Esophagus muscularis mucosa (tissue), 4 donors: ENCODE measurements around the gene PLCH2. TPM values are rescaled to one million over a fixed set of nuclear protein-coding genes. Genes with fewer than 3 reads are reported as not detected.

Experiments used
- DNase-seq: peaks from one replicate; pipeline ENCODE4 v3.0.0-alpha.2; 2017; ENCODE audit errors: extremely low spot score
- H3K27ac ChIP-seq, 4 donors: fragments of 200-600 bp; sonication (generic); replicated peaks in 1 of 4; 1 replicate in 3 of 4; 2 replicates in 1 of 4; pipeline ENCODE4 v1.5.1; 2016 to 2019; ENCODE audit warnings: mild to moderate bottlenecking in 1 of 4
- H3K27me3 ChIP-seq, 4 donors: fragments of 200-600 bp; sonication (generic); one replicate each; pipeline versions ENCODE4 v1.5.1 to v1.6.0; 2016 to 2019
- H3K36me3 ChIP-seq, 4 donors: fragments of 200-600 bp; sonication (generic); one replicate each; pipeline ENCODE4 v1.5.1; 2016 to 2019
- H3K4me1 ChIP-seq, 4 donors: fragments of 200-600 bp; sonication (generic); one replicate each; pipeline ENCODE4 v1.5.1; 2016 to 2019
- H3K4me3 ChIP-seq, 4 donors: fragments of 200-600 bp; sonication (generic); 1 replicate in 2 of 4; 2 replicates in 2 of 4; pipeline ENCODE4 v1.5.1; 2016 to 2019; ENCODE audit warnings: mild to moderate bottlenecking in 4 of 4, moderate library complexity in 1 of 4
- H3K9me3 ChIP-seq, 4 donors: fragments of 200-600 bp; sonication (generic); 1 replicate in 3 of 4; 2 replicates in 1 of 4; pipeline ENCODE4 v1.5.1; 2016 to 2019
- CTCF ChIP-seq, 3 experiments: fragments of 200-600 bp in 2 of 3; fragments of 450-650 bp in 1 of 3; sonication (generic) in 2 of 3; IDR thresholded peaks; one replicate each; pipeline ENCODE4 v1.5.1; 2017 to 2019; ENCODE audit warnings: antibody characterized with exemption in 3 of 3, mild to moderate bottlenecking in 2 of 3, moderate library complexity in 1 of 3
- EP300 ChIP-seq: sonication (generic); formaldehyde crosslinking; IDR thresholded peaks from one replicate; pipeline ENCODE4 v1.6.1; 2017; ENCODE audit warnings: antibody characterized with exemption
- POLR2A ChIP-seq: fragments of 450-650 bp; IDR thresholded peaks from one replicate; pipeline ENCODE4 v1.6.1; 2017; ENCODE audit warnings: antibody characterized with exemption, moderate library complexity, mild to moderate bottlenecking, low read depth
- POLR2AphosphoS5 ChIP-seq, 2 donors: sonication (generic); formaldehyde crosslinking; IDR thresholded peaks; one replicate each; pipeline ENCODE4 v1.6.1; 2017; ENCODE audit warnings: antibody characterized with exemption in 2 of 2
- WGBS: methylation state at CpG from one replicate; pipeline ENCODE4 v1.1.5; 2018; 5-methylcytosine and 5-hydroxymethylcytosine counted together
- intact Hi-C: fragments of 100-400 bp; cut with DNase I; formaldehyde crosslinking; loops from one replicate; pipeline ENCODE4 v1.15.1; 2023
- total RNA-seq, 4 donors: library from RNA; depleted of rRNA; stranded (reverse); fragments of >200 nt; gene quantifications; one replicate each; pipeline versions ENCODE4 v1.1.0 to v1.2.1, GENCODE V29; 2016

The PLCH2 gene
- total RNA-seq, 4 donors from 2014 or later: 0.06 to 0.42 (median 0.26) TPM

- intact Hi-C loops: no loop called here
- Histone ChIP-seq H3K27me3 (peaks cover 5 to 100% (median 32%) of the 10 kb centered on the region in 4 donors), H3K36me3 (no peaks in the 10 kb centered on the region), H3K9me3 (no peaks in the 10 kb centered on the region), H3K27ac (no peak overlapping the region), H3K4me3 (no peak overlapping the region), H3K4me1 (peaks cover 10 to 18% (median 13%) of the 10 kb centered on the region in 4 donors)
- TF ChIP-seq CTCF (IDR thresholded peaks at IDR 0.05) (no peak), EP300 (no peak), POLR2AphosphoS5 (IDR thresholded peaks at IDR 0.05) (no peak), POLR2A (no peak)
- 49% methylated on average over 18 of the region's 27 CpGs for WGBS
- no peak for DNase-seq
These were observed 59.4 kb downstream of the PLCH2 start for GRCh38 chr1:2535455-2535854.

GRCh38 chr1:2535981-2536380, 59.9 kb downstream of the PLCH2 start:
- Histone ChIP-seq H3K27me3 (peaks cover 0 to 100% (median 30%) of the 10 kb centered on the region in 4 donors), H3K4me1 (peaks cover 8 to 18% (median 12%) of the 10 kb centered on the region in 4 donors), H3K4me3 (no peak overlapping the region), H3K36me3 (no peaks in the 10 kb centered on the region), H3K9me3 (no peaks in the 10 kb centered on the region), H3K27ac (no peak overlapping the region)
- no peak for TF ChIP-seq POLR2A
- TF ChIP-seq EP300: no peak
- no peak for TF ChIP-seq POLR2AphosphoS5 (IDR thresholded peaks at IDR 0.05)
- no peak for TF ChIP-seq CTCF (IDR thresholded peaks at IDR 0.05)
- 86% methylated on average over 8 of the region's 9 CpGs for WGBS
- DNase-seq: no peak
- intact Hi-C loops: no loop called here

- Histone ChIP-seq H3K9me3 (no peaks in the 10 kb centered on the region), H3K27me3 (peaks cover 0 to 98% (median 18%) of the 10 kb centered on the region in 4 donors), H3K4me1 (peaks cover 9 to 15% (median 13%) of the 10 kb centered on the region in 4 donors), H3K4me3 (no peak overlapping the region), H3K27ac (no peak overlapping the region), H3K36me3 (no peaks in the 10 kb centered on the region)
- DNase-seq: no peak
- TF ChIP-seq POLR2A (no peak), CTCF (IDR thresholded peaks at IDR 0.05) (no peak), POLR2AphosphoS5 (IDR thresholded peaks at IDR 0.05) (no peak), EP300 (no peak)
- 40% methylated on average over 5 of the region's 9 CpGs for WGBS
- intact Hi-C loops: no loop called here
These were observed 61.7 kb downstream of the PLCH2 start for GRCh38 chr1:2537784-2538115.

- no peaks in the 10 kb centered on the region for H3K36me3 ChIP-seq
- H3K27ac ChIP-seq: no peak overlapping the region
- intact Hi-C loops: no loop called here
- peaks cover 9 to 15% (median 14%) of the 10 kb centered on the region in 4 donors for H3K4me1 ChIP-seq
- H3K27me3 ChIP-seq: peaks cover 0 to 98% (median 15%) of the 10 kb centered on the region in 4 donors
- DNase-seq: no peak
- TF ChIP-seq CTCF (IDR thresholded peaks at IDR 0.05) (no peak), POLR2A (no peak), POLR2AphosphoS5 (IDR thresholded peaks at IDR 0.05) (no peak), EP300 (no peak)
- no peak overlapping the region for H3K4me3 ChIP-seq
- H3K9me3 ChIP-seq: no peaks in the 10 kb centered on the region
- 96% methylated on average over 3 of the region's 4 CpGs for WGBS
These were observed 62.3 kb downstream of the PLCH2 start for GRCh38 chr1:2538376-2538775.

- Histone ChIP-seq H3K27me3 (peaks cover 0 to 98% (median 13%) of the 10 kb centered on the region in 4 donors), H3K4me3 (no peak overlapping the region), H3K36me3 (no peaks in the 10 kb centered on the region), H3K9me3 (no peaks in the 10 kb centered on the region), H3K4me1 (peaks cover 13 to 20% (median 19%) of the 10 kb centered on the region in 4 donors), H3K27ac (no peak overlapping the region)
- no peak for TF ChIP-seq POLR2A
- no peak for TF ChIP-seq CTCF (IDR thresholded peaks at IDR 0.05)
- TF ChIP-seq POLR2AphosphoS5 (IDR thresholded peaks at IDR 0.05): no peak
- no peak for TF ChIP-seq EP300
- DNase-seq: no peak
- intact Hi-C loops: no loop called here
- WGBS: 94% methylated on average over 4 of the region's 8 CpGs
These were observed 62.8 kb downstream of the PLCH2 start for GRCh38 chr1:2538872-2539271.
